Measurements from ENCODE around the gene MAGI2. TPM values are rescaled to one million over a fixed set of nuclear protein-coding genes. Genes with fewer than 3 reads are reported as not detected.

The MAGI2 gene
- total RNA-seq, 2 donors from 2014 or later: 0.05 to 0.09 TPM

DNA sequence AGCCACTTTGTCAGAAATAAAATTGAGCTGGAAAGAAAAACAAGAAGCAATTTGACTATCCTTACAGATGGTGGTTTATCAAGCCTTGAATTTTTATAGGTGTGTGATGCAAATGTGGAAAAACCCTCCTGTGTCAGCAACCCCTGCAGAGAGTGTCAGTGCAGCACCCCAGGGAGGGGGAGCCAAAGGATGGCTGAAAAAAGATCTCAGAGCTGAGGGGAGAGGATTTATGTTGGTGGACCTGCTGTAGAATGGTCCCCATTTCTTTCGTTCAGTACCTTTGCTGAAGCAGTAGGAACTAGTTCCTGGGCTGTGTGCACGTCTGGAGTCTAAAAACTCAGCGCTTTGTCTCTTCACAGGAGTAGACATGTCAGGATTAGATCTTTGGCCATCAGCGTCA is 1415.9 kb downstream of the MAGI2 start:
- Mint-ChIP-seq H3K27ac (no peak overlapping the region), H3K36me3 (ENCODE audit: low read depth) (no peaks in the 10 kb centered on the region), H3K9me3 (no peaks in the 10 kb centered on the region), H3K27me3 (peaks cover 22% of the 10 kb centered on the region), H3K4me3 (no peak overlapping the region), H3K4me1 (no peaks in the 10 kb centered on the region)
- no peak for ATAC-seq (replicated peaks)

DNA sequence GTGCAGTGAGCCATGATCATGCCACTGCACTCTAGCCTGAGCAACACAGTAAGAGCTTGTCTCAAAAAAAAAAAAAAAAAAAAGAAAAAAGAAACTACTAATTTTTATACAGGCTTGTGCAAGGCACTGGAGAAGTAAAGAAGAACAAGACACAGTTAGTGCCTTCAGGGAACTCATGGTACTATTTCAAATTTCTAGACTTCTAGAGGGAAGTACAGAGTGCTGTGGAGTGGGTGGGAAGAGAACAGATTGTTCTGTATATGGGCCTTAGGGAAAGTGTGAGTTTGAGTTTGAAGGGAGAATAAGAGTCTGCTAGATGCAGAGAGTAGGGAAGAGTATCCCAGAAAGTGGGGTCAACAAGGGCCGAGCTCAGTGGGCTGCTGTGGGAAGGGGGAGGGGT is 1420.1 kb downstream of the MAGI2 start:
- H3K9me3 Mint-ChIP-seq: no peaks in the 10 kb centered on the region
- no peak overlapping the region for H3K4me3 Mint-ChIP-seq
- no peak for ATAC-seq (replicated peaks)
- H3K36me3 Mint-ChIP-seq (ENCODE audit: low read depth): no peaks in the 10 kb centered on the region
- peaks cover 22% of the 10 kb centered on the region for H3K27me3 Mint-ChIP-seq
- no peak overlapping the region for H3K27ac Mint-ChIP-seq
- no peaks in the 10 kb centered on the region for H3K4me1 Mint-ChIP-seq

DNA sequence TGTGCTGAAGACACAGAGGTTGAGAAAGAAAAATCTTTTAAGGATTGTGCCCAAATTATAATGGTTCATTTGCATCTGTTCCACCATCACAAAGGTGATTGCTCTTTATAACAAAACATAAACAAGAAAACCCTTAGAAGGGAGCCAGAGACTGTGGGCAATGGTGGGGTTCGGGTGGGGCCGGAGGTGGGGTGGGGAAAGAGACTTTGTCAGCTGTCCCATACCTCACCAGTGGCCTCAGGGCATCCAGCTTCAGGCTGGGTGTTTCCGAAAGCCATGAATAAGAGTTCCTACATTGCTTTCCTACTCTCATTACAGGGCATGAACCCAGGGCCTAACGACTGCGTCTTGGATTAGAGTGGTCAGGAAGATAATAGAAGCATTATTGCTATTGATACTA is 1427.0 kb downstream of the MAGI2 start:
- Mint-ChIP-seq H3K4me1 (no peaks in the 10 kb centered on the region), H3K36me3 (ENCODE audit: low read depth) (no peaks in the 10 kb centered on the region), H3K9me3 (no peaks in the 10 kb centered on the region), H3K4me3 (no peak overlapping the region), H3K27me3 (no peaks in the 10 kb centered on the region), H3K27ac (no peak overlapping the region)
- no peak for ATAC-seq (replicated peaks)

DNA sequence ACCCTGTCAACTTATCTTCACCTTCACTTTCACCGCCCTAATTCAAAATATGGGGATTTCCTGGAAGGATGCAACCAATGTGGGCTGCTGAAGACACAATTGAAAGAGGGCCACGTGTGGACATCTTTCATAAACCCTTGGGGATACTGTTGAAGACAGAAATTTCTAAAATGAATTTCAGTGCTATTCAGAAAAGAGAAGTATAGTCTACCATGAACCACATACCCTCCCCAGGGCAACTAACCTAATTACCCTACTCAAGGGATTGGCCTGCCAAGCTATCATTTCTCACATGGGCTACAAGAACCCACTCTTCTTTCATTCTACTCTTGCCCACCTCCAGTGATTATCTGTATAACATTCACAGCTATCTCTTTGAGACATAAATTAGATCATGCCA is 1428.9 kb downstream of the MAGI2 start:
- H3K4me1 Mint-ChIP-seq: peaks cover 3% of the 10 kb centered on the region

DNA sequence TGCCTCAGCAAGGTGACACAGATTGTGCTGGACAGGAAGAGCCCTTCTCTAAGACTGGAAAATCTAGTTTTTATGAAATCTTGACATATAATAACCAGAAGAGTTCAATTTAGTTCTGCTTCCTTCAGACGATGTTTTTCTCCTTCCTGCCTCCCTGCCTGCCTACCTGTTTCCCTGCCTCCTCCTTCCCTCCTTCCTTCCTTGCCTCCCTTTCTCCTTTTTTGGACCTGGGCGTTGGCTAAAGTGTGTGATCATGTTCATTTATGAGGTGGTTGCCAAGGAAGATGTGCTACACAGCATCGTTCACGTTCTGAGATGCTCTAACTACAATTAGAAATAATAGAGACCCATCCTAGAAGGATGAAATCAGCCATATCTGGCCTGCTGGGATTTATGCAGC is 1430.3 kb downstream of the MAGI2 start:
- H3K27me3 Mint-ChIP-seq: no peaks in the 10 kb centered on the region
- no peak overlapping the region for H3K4me3 Mint-ChIP-seq
- no peaks in the 10 kb centered on the region for H3K36me3 Mint-ChIP-seq (ENCODE audit: low read depth)

More for the DNA sequence above, 1428.9 kb downstream of the MAGI2 start:
- Mint-ChIP-seq H3K27ac (no peak overlapping the region), H3K27me3 (no peaks in the 10 kb centered on the region), H3K36me3 (ENCODE audit: low read depth) (no peaks in the 10 kb centered on the region), H3K9me3 (no peaks in the 10 kb centered on the region), H3K4me3 (no peak overlapping the region)
- ATAC-seq (replicated peaks): no peak

DNA sequence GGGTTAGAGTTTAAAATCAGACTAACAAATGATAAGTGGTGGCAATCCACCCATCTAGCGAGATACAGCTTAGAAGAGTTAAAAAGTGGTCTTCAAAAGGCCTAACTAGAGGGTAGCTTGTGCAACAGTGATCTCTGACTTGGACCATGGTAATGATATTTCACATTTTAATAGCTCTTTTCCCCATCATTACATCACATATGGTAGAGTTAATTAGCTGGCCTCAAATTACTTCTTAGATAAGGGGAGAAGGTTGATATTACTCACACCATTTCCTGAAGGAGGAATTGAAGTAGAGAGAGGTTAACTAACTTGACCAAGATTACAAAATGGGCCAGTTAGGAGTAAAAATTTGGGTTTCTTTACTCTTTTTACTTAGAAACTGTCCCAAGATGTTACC is 1431.3 kb downstream of the MAGI2 start:
- ATAC-seq (replicated peaks): no peak
- Mint-ChIP-seq H3K4me3 (no peak overlapping the region), H3K27me3 (peaks cover 6% of the 10 kb centered on the region), H3K9me3 (no peaks in the 10 kb centered on the region), H3K36me3 (ENCODE audit: low read depth) (no peaks in the 10 kb centered on the region), H3K4me1 (peaks cover 3% of the 10 kb centered on the region), H3K27ac (no peak overlapping the region)

More for the DNA sequence above, 1430.3 kb downstream of the MAGI2 start:
- Mint-ChIP-seq H3K9me3 (no peaks in the 10 kb centered on the region), H3K27ac (no peak overlapping the region), H3K4me1 (peaks cover 3% of the 10 kb centered on the region)
- no peak for ATAC-seq (replicated peaks)

DNA sequence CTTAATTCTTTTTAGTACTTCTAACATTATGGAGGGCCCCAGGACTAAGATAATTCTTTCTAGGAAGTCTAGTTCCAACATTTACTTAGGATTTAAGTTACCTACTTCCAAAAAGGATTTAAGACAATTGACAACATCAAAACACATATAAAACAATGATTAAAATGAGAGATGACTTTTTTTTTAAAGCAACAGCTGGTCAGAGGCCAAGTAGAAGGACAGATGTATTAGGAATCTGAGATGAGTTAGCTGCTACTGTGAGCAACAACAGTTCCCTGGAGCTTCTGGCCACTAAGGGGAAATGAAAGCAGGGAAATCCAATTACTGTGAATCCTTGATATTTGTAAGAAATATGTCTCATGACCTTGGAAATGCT is 1432.6 kb downstream of the MAGI2 start:
- Mint-ChIP-seq H3K27ac (peak overlapping the region; percentile 86), H3K27me3 (peaks cover 6% of the 10 kb centered on the region), H3K4me1 (peaks cover 3% of the 10 kb centered on the region), H3K36me3 (ENCODE audit: low read depth) (no peaks in the 10 kb centered on the region), H3K9me3 (no peaks in the 10 kb centered on the region), H3K4me3 (peak overlapping the region; percentile 78)
- ATAC-seq (replicated peaks): no peak

DNA sequence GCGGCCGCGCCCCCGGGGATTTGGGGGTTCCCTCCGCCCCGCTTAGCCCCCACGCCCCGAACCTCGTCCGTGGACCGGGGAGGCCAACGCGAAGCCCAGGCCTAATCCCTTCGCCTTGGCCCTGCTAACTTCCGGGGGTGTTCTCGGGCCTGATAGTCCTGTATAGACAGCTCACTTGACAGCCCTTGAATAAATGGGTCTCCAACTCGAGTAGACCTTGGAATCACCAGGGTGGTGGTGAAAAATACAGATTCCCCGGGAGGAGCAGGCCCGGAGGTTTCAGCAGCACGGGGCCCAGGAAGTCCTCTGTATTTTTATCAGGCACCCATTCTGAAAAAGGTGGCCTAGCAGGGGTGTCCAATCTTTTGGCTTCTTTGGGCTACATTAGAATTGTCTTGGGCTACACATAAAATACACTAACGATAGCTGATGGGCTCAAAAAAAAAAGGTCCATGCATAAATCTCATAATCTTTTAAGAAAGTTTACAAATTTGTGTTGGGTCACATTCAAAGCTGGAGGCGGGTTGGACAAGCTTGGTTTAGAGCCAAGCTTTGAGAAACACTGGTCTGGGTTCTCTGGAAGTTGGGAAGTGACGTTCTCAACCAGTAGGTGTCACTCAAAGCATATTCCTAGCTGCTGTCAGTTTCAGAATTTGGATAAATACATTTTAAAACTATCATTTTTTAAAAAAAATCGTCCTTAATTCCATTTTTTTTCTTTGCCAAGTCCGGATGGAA is 1433.2 kb downstream of the MAGI2 start:
- Mint-ChIP-seq H3K27me3 (peaks cover 6% of the 10 kb centered on the region), H3K36me3 (ENCODE audit: low read depth) (no peaks in the 10 kb centered on the region), H3K4me3 (peak overlapping the region; percentile 78), H3K4me1 (peaks cover 3% of the 10 kb centered on the region), H3K9me3 (no peaks in the 10 kb centered on the region), H3K27ac (peak overlapping the region; percentile 86)
- peak; percentile 52 for ATAC-seq (replicated peaks)

DNA sequence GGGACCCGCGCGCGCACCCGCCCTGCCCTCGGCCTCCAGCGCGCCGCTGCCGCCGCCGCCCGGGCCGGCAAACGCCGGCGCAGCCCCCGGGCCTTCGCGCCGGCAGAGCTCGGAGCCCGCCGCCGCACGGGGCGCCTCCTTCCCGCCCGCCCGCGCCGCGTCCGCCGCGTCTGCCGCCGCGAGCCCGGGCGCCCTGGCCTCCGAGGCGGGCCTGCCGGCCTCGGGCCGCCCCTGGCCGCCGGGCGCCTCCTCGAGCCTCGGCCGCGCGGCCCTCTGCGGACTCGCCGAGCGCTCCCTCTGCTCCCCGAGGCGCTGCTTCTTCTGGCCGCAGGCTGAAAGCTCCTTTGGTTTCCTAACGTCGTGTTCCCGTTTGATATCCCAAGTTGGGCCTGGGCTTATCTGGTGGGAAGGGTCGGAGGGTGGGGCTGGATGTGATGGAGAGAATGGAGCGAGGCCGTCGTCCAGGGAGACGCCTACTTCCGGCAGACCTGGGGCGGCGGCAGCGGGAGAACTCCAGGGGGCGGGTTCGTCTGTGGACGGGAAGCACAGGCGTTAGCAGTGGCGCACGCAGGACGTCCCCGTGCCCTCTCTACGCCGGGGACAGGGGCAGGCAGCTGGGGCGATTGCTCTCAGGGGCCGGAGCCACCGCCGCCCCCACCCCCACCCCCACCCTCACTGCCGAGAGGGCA is 1433.9 kb downstream of the MAGI2 start:
- no peaks in the 10 kb centered on the region for H3K9me3 Mint-ChIP-seq
- peak; percentile 95 for ATAC-seq (replicated peaks)
- H3K4me1 Mint-ChIP-seq: peaks cover 3% of the 10 kb centered on the region
- no peaks in the 10 kb centered on the region for H3K36me3 Mint-ChIP-seq (ENCODE audit: low read depth)
- H3K4me3 Mint-ChIP-seq: peak overlapping the region; percentile 83
- peak overlapping the region; percentile 86 for H3K27ac Mint-ChIP-seq
- H3K27me3 Mint-ChIP-seq: peaks cover 6% of the 10 kb centered on the region

DNA sequence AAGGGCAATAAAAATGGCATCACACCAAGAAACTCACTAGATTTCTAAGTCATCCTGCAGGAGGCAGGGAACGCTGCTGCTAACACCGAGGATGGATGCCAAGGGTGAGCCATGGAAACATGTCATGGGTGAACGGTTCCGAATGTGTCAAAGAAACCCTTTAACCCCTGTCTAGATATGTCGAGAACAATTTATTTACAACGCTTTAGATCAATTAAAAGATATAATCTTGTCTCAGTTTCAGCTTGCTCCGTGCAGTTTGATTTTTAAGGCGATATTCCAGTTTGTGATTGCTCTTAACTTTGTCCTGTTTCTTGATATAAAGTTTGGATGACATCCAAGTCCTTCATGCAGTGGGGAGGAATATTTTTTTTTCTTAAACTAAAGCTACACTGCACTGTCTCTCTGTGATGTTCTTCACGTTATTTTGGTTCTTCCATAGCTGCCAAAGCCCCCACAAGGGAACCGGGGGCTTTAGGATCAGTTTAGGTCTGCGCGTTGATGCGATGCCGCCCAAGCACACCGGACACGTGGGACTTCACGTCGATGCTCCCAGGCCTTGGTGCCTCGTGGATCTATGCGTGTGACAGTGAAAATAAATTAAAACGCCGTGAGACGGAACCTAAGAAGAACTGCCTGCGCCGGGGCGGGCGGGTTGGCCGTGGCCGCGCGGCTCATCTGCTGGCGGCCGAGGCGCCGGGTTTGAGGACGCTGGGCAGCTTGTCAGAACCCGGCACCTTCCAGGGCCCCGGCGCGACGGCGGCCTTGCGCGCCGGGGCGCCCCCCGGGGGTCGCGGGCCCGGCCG is 1434.6 kb downstream of the MAGI2 start:
- H3K27me3 Mint-ChIP-seq: peaks cover 6% of the 10 kb centered on the region
- peak overlapping the region; percentile 69 for H3K27ac Mint-ChIP-seq
- H3K36me3 Mint-ChIP-seq (ENCODE audit: low read depth): no peaks in the 10 kb centered on the region
- H3K4me1 Mint-ChIP-seq: peaks cover 3% of the 10 kb centered on the region
- no peaks in the 10 kb centered on the region for H3K9me3 Mint-ChIP-seq
- ATAC-seq (replicated peaks): peak; percentile 2
- peak overlapping the region; percentile 83 for H3K4me3 Mint-ChIP-seq

DNA sequence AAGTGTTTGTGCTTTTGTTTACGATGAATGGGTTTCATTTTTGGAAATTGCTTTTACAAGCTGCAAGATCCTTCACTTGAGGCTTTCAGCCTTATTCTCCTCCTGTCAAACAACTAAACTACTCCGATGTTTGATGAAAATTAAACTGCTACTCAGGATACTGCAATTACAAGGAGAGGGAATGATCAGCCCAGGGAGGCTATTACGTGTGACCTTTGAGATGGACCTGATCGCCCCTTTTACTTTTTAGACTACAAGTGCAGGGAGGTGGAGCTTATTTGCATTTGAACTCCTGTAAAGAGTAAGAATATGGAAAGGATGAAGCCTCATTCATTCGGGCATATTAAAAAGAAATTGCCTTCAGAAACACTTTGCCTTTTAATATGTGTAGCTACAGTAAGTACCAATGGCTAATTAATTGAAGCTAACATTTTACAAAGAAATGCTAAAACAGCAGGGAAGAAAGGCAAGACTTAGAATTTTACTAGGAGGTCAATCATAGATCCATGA is 1435.8 kb downstream of the MAGI2 start:
- ATAC-seq (replicated peaks): no peak
- H3K9me3 Mint-ChIP-seq: no peaks in the 10 kb centered on the region
- H3K27ac Mint-ChIP-seq: no peak overlapping the region
- no peaks in the 10 kb centered on the region for H3K36me3 Mint-ChIP-seq (ENCODE audit: low read depth)
- peak overlapping the region; percentile 36 for H3K4me3 Mint-ChIP-seq
- peaks cover 6% of the 10 kb centered on the region for H3K27me3 Mint-ChIP-seq
- H3K4me1 Mint-ChIP-seq: peaks cover 3% of the 10 kb centered on the region

DNA sequence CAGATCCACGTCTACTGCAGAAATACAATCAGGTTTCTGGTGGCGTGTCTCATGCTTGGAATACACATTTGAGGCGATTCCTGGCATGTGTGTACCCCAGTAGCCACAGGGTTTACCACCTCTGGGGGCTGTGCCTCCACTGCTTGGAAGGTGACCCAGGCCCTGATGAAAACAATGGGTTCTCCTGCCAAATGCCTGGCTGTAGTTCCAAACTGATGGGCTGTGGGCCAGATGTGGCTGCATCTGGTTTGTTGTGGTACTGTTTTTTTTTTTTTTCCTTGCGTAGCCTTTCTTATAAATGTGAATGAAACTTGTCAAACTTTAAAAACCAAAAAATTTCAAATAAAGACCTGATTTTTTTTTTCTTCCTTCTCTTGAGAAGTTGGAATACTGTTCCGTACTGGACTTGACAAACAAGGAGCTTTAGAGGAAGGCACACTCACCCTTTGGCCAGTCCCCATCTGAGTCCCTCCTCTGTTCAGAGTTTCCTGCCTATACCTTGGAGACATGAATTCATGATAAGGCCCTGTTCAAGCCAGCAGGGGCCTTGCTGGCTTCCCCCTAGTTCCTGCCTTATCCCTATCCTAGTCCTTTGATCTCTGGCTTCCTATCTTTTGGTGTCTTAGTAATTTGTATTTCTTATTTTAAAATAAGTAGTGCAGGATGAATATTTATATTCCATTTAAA is 1437.8 kb downstream of the MAGI2 start:
- peaks cover 3% of the 10 kb centered on the region for H3K4me1 Mint-ChIP-seq
- H3K27ac Mint-ChIP-seq: no peak overlapping the region
- no peak overlapping the region for H3K4me3 Mint-ChIP-seq
- no peaks in the 10 kb centered on the region for H3K9me3 Mint-ChIP-seq
- H3K36me3 Mint-ChIP-seq (ENCODE audit: low read depth): no peaks in the 10 kb centered on the region
- ATAC-seq (replicated peaks): no peak
- H3K27me3 Mint-ChIP-seq: peaks cover 9% of the 10 kb centered on the region

DNA sequence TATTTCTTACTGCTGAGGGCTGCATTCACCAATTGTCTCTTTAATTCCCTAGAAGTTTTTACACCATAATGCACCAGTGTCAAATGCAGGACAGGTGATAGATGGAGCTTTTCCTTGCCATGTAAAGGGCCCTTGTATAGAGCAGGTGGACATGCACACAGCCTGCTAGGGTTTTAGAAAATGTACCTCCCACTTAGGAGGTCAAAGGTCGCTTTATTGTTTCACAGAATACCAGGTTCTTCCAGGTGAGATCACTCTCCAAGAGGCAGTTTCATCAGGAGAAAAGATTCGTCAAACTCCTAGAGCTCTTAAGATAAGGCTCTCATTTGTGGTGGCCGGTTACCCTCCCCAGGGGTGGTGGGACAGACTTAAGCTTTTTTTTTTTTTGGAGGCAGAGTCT is 1439.1 kb downstream of the MAGI2 start:
- no peak for ATAC-seq (replicated peaks)
- no peaks in the 10 kb centered on the region for H3K4me1 Mint-ChIP-seq
- no peak overlapping the region for H3K4me3 Mint-ChIP-seq
- H3K27me3 Mint-ChIP-seq: peaks cover 9% of the 10 kb centered on the region
- no peak overlapping the region for H3K27ac Mint-ChIP-seq
- no peaks in the 10 kb centered on the region for H3K9me3 Mint-ChIP-seq
- H3K36me3 Mint-ChIP-seq (ENCODE audit: low read depth): no peaks in the 10 kb centered on the region

DNA sequence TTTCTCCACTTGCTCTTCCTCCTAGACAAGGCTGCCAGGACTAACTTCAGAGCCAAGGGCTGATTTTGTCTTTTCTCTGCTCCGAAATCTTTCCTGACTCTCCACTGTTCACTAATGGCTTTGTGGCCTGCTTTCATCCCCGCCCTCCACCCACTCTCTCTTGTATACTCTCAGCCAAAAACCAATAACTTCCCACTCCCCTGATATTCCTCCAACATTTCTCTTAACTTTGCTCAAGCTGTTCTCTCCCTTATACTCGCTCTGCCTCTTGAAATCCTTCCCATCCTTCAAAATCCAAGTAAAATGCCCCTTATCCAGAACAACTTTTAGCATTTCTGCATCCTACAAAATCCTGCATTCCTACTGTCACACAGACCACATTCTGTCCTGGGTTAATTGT is 1440.1 kb downstream of the MAGI2 start:
- H3K4me3 Mint-ChIP-seq: no peak overlapping the region
- H3K27ac Mint-ChIP-seq: no peak overlapping the region

More for the DNA sequence above, 1440.1 kb downstream of the MAGI2 start:
- ATAC-seq (replicated peaks): no peak
- H3K9me3 Mint-ChIP-seq: no peaks in the 10 kb centered on the region
- H3K36me3 Mint-ChIP-seq (ENCODE audit: low read depth): no peaks in the 10 kb centered on the region
- no peaks in the 10 kb centered on the region for H3K4me1 Mint-ChIP-seq
- peaks cover 9% of the 10 kb centered on the region for H3K27me3 Mint-ChIP-seq

Measured in activated T-helper 17 cell treated with anti-CD3 and anti-CD28 coated beads, Interleukin-2, amount 50 U/mL, for 72 hours (primary cell).